CD4-positive, alpha-beta T cell treated with Interleukin-6 at 100 ng/mL for 8 hours (primary cell): Measurements from ENCODE around the gene HNRNPL.
A peak's percentile ranks its signal among the peaks of the same experiment; 100 is the strongest.
"Not testable (repeated sequence)": the region's sequence is repeated elsewhere in the genome, so short reads cannot be mapped to it uniquely, and the experiment has no call there.

ENCODE experiments used
- DNase-seq: peaks from one replicate; pipeline ENCODE4 v3.0.0-alpha.2; 2020; ENCODE audit warnings: mixed read lengths, low spot score

Gene HNRNPL

GRCh38 chr19:38849860-38850435, at the start of gene HNRNPL:
HNRNPL (minus strand) TSS chr19:38849986; CDS start chr19:38849966, 20 bp downstream.
- no peak for DNase-seq

GRCh38 chr19:38898788-38899446, 49.1 kb upstream of the HNRNPL start:
- DNase-seq, result peak; percentile 22

- no peak for DNase-seq
Observed at GRCh38 chr19:38894968-38895367, 45.2 kb upstream of the HNRNPL start.

- no peak for DNase-seq
Observed at GRCh38 chr19:38893341-38893771, 43.6 kb upstream of the HNRNPL start.

GRCh38 chr19:38892841-38893240, 43.1 kb upstream of the HNRNPL start:
- DNase-seq, result no peak

GRCh38 chr19:38891771-38892170, 42.0 kb upstream of the HNRNPL start:
- no peak for DNase-seq

- DNase-seq, result no peak
Observed at GRCh38 chr19:38890686-38891085, 40.9 kb upstream of the HNRNPL start.

GRCh38 chr19:38889803-38890202, 40.0 kb upstream of the HNRNPL start:
- DNase-seq, result no peak

GRCh38 chr19:38888876-38889275, 39.1 kb upstream of the HNRNPL start:
- no peak for DNase-seq

GRCh38 chr19:38884691-38885090, 34.9 kb upstream of the HNRNPL start:
- DNase-seq, result not testable (repeated sequence)

GRCh38 chr19:38883286-38883685, 33.5 kb upstream of the HNRNPL start:
- no peak for DNase-seq

GRCh38 chr19:38880882-38881609, 31.3 kb upstream of the HNRNPL start:
- no peak for DNase-seq

- no peak for DNase-seq
Observed at GRCh38 chr19:38880076-38880881, 30.5 kb upstream of the HNRNPL start.

GRCh38 chr19:38879400-38879751, 29.6 kb upstream of the HNRNPL start:
- DNase-seq, result no peak

GRCh38 chr19:38878575-38879399, 29.0 kb upstream of the HNRNPL start:
- no peak for DNase-seq

- peak; percentile 82 for DNase-seq
Observed at GRCh38 chr19:38877781-38878574, 28.2 kb upstream of the HNRNPL start, which contains the start of gene RINL. RINL (minus strand) TSS chr19:38878275; CDS start chr19:38876742, 1,533 bp downstream.

- no peak for DNase-seq
Observed at GRCh38 chr19:38875656-38876395, 26.0 kb upstream of the HNRNPL start.

GRCh38 chr19:38873400-38873799, 23.6 kb upstream of the HNRNPL start:
- DNase-seq, result not testable (repeated sequence)

- DNase-seq, result no peak
Observed at GRCh38 chr19:38870612-38871011, 20.8 kb upstream of the HNRNPL start.
